ENCODE results near the gene TMX1.

TMX1 gene

DNA sequence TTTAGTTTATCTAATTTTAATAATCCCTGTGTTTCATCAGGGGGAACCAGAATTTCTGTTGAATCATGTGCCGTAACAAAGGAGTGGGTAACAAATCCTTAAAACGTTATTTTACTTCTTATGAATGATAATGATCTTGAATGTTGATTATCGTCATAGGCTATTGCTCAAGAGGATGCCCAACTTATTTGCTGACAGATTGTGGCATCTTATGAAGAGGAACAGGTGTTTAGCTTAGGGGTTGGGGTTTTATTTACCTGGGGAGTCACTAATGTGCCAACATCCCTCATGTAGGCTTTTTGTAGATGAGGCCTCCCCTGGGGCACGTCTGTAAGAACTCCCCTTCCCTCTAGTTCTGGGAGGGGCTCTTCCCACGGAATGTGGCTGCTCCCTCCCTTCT lies 32.4 kb upstream of the TMX1 start:
- TF ChIP-seq CTCF (IDR thresholded peaks at IDR 0.05; ENCODE audit: low read depth, low read length, missing control alignments) = no peak
- no peak for DNase-seq (ENCODE audit: extremely low read depth, low read depth)
- no peak overlapping the region for H3K4me3 ChIP-seq (replicated peaks; ENCODE audit: low read depth, low read length)

DNA sequence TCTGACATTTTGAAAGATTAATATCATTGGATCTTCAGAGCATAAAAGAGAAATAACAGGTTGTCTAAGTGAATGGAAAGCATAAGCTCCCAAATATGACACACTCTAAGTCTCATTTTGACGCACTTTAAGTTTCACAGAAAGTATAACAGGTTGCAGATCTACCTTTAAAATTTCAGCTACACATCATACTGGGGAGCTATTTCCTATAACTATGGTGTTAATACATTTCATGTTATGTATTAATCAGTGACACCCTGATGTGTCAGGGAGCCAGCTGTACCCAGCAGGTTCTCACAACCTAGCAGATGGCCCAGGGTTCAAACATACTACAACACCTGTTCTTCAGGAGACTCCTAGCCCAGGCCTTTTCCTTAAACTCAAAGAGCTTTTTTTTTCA lies 31.1 kb upstream of the TMX1 start:
- H3K4me3 ChIP-seq (replicated peaks; ENCODE audit: low read depth, low read length) = no peak overlapping the region
- TF ChIP-seq CTCF (IDR thresholded peaks at IDR 0.05; ENCODE audit: low read depth, low read length, missing control alignments) = no peak
- no peak for DNase-seq (ENCODE audit: extremely low read depth, low read depth)

- TF ChIP-seq CTCF (IDR thresholded peaks at IDR 0.05; ENCODE audit: low read depth, low read length, missing control alignments) = no peak
- no peak for DNase-seq (ENCODE audit: extremely low read depth, low read depth)
- no peak overlapping the region for H3K4me3 ChIP-seq (replicated peaks; ENCODE audit: low read depth, low read length)
These were observed 30.6 kb upstream of the TMX1 start for GRCh38 chr14:51209457-51209856.

DNA sequence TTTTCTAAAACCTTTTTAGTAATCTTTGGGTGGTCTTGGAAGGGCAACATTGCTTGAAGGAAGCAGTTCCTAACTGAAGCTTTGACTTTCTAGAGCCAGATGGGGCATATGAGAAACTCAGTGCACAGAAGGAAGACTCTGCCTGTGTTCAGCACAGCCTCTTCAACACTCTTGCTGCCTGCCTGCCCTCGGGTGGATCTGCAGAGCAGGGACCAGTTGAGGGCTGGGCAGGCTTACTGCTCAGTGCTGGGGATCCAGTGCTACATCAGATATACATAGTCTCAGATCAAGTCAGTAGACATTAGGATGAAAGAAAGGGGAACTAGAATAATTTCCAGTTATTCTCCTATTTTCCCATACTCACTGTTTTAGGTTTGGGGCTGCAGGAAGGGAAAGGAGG lies 29.5 kb upstream of the TMX1 start:
- no peak for TF ChIP-seq CTCF (IDR thresholded peaks at IDR 0.05; ENCODE audit: low read depth, low read length, missing control alignments)
- no peak for DNase-seq (ENCODE audit: extremely low read depth, low read depth)
- no peak overlapping the region for H3K4me3 ChIP-seq (replicated peaks; ENCODE audit: low read depth, low read length)

DNA sequence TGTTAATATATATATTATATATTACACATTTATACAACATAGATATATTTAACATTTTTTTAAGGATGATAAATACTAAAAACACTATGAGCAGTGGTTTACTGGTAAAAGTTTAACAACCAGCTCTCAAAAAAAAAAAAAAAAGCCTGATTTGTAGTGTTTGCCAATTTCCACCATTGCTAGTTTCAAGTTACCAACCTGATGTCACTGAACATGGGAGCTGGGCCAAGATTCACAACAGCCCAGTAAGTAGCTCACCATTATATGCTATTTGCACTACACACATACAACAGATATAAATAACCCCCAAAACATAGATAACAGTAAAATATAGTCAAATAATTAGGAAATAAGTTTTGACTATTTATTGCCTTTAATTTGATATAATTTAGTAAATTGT lies 28.9 kb upstream of the TMX1 start:
- peak; percentile 45 for DNase-seq (ENCODE audit: extremely low read depth, low read depth)
- no peak overlapping the region for H3K4me3 ChIP-seq (replicated peaks; ENCODE audit: low read depth, low read length)
- TF ChIP-seq CTCF (IDR thresholded peaks at IDR 0.05; ENCODE audit: low read depth, low read length, missing control alignments) = no peak

- no peak overlapping the region for H3K4me3 ChIP-seq (replicated peaks; ENCODE audit: low read depth, low read length)
- DNase-seq (ENCODE audit: extremely low read depth, low read depth) = no peak
- no peak for TF ChIP-seq CTCF (IDR thresholded peaks at IDR 0.05; ENCODE audit: low read depth, low read length, missing control alignments)
These were observed 23.4 kb upstream of the TMX1 start for GRCh38 chr14:51216602-51217001.
